ENCODE data around the gene POLR3GL. TPM values are rescaled to one million over a fixed set of nuclear protein-coding genes. Genes with fewer than 3 reads are reported as not detected.
A peak's percentile ranks its signal among the peaks of the same experiment; 100 is the strongest.

Gene POLR3GL
- total RNA-seq, 5 donors from 2014 or later (not counting 1 experiment from before 2014, with no cell fraction given): 30.9 to 41.7 (median 38.3) TPM

- DNase-seq (peak in 19 of 35 experiments; percentile 10 to 60 (median 33)), ATAC-seq (replicated peaks in 1 of 4) (no peak)
- CTCF ChIA-PET: interaction anchor here in 1 of 2 donors (1.0 kb wide), 1 partner anchor 18 kb away, joined by 5 read pairs; no protein-coding TSS in a partner anchor
- no peaks in the 10 kb centered on the region for H3K9me3 Mint-ChIP-seq
- Histone ChIP-seq H3K27ac (ENCODE audit: low read length) (peak overlapping the region; percentile 74), H3K27me3 (replicated peaks in 1 of 2; ENCODE audit: control insufficient read depth in 2 of 2, extremely low read depth in 1 of 2, insufficient read depth in 2 of 2, low read length in 1 of 2) (no peaks in the 10 kb centered on the region), H3K4me1 (ENCODE audit: control insufficient read depth in 1 of 2, extremely low read depth in 1 of 2, insufficient read depth in 2 of 2, low read length in 2 of 2) (peaks cover 44 to 60% of the 10 kb centered on the region in 2 experiments), H3K36me3 (ENCODE audit: control insufficient read depth in 2 of 2, extremely low read depth in 1 of 2, insufficient read depth in 1 of 2, low read length in 1 of 2) (no peaks in the 10 kb centered on the region), H3K4me3 (ENCODE audit: control insufficient read depth in 1 of 2, extremely low read depth in 1 of 2, low read length in 1 of 2) (peak overlapping the region; percentile 78 to 90), H3K9me3 (no peaks in the 10 kb centered on the region)
- WGBS (ENCODE audit: insufficient coverage): under 1% methylated on average over 41 of the region's 57 CpGs
- H3K4me3 Mint-ChIP-seq: peak overlapping the region; percentile 88 to 93 (median 92)
- no peaks in the 10 kb centered on the region for H3K36me3 Mint-ChIP-seq
- peaks cover 56 to 76% (median 69%) of the 10 kb centered on the region in 3 donors for H3K4me1 Mint-ChIP-seq
- H3K27ac Mint-ChIP-seq: peak overlapping the region; percentile 87 to 95
- no peaks in the 10 kb centered on the region for H3K27me3 Mint-ChIP-seq
- POLR2A ChIA-PET: no interaction called here
Observed at GRCh38 chr1:145961425-145962156, 2.9 kb upstream of the POLR3GL start.

- POLR2A ChIA-PET: interaction anchor here (0.5 to 2.2 kb wide), 5 partner anchors 33 to 90 kb away, joined by 3 to 19 read pairs (median 5); partner anchors contain the start of gene RBM8A (in 1 of the 2)
- CTCF ChIA-PET: interaction anchor here (0.5 to 3.8 kb wide), 6 partner anchors 17 to 74 kb away, joined by 4 to 15 read pairs (median 5); no protein-coding TSS in a partner anchor
- H3K9me3 ChIP-seq: no peaks in the 10 kb centered on the region
- Mint-ChIP-seq H3K27ac (peak overlapping the region; percentile 94 to 99), H3K27me3 (no peaks in the 10 kb centered on the region), H3K4me3 (peak overlapping the region; percentile 88 to 95 (median 93)), H3K9me3 (no peaks in the 10 kb centered on the region), H3K36me3 (peaks cover 1% of the 10 kb centered on the region), H3K4me1 (peaks cover 57 to 72% (median 69%) of the 10 kb centered on the region in 3 donors)
- H3K27ac ChIP-seq (ENCODE audit: low read length): peak overlapping the region; percentile 70
- H3K4me3 ChIP-seq (ENCODE audit: control insufficient read depth in 1 of 2, extremely low read depth in 1 of 2, low read length in 1 of 2): peak overlapping the region; percentile 78 to 90
- DNase-seq (peak in 7 of 35 experiments; percentile 14 to 60 (median 24)), ATAC-seq (replicated peaks in 1 of 4) (no peak)
- no peaks in the 10 kb centered on the region for H3K27me3 ChIP-seq (replicated peaks in 1 of 2; ENCODE audit: control insufficient read depth in 2 of 2, extremely low read depth in 1 of 2, insufficient read depth in 2 of 2, low read length in 1 of 2)
- 3% methylated on average over 11 of the region's 36 CpGs for WGBS (ENCODE audit: insufficient coverage)
- H3K4me1 ChIP-seq (ENCODE audit: control insufficient read depth in 1 of 2, extremely low read depth in 1 of 2, insufficient read depth in 2 of 2, low read length in 2 of 2): peaks cover 43 to 57% of the 10 kb centered on the region in 2 experiments
- H3K36me3 ChIP-seq (ENCODE audit: control insufficient read depth in 2 of 2, extremely low read depth in 1 of 2, insufficient read depth in 1 of 2, low read length in 1 of 2): no peaks in the 10 kb centered on the region
Observed at GRCh38 chr1:145962157-145963102, 2.1 kb upstream of the POLR3GL start.

- Histone ChIP-seq H3K4me3 (ENCODE audit: control insufficient read depth in 1 of 2, extremely low read depth in 1 of 2, low read length in 1 of 2) (peak overlapping the region; percentile 78 to 89), H3K9me3 (no peaks in the 10 kb centered on the region), H3K4me1 (ENCODE audit: control insufficient read depth in 1 of 2, extremely low read depth in 1 of 2, insufficient read depth in 2 of 2, low read length in 2 of 2) (peaks cover 39 to 54% of the 10 kb centered on the region in 2 experiments), H3K27me3 (replicated peaks in 1 of 2; ENCODE audit: control insufficient read depth in 2 of 2, extremely low read depth in 1 of 2, insufficient read depth in 2 of 2, low read length in 1 of 2) (no peaks in the 10 kb centered on the region), H3K27ac (ENCODE audit: low read length) (peak overlapping the region; percentile 70), H3K36me3 (ENCODE audit: control insufficient read depth in 2 of 2, extremely low read depth in 1 of 2, insufficient read depth in 1 of 2, low read length in 1 of 2) (no peaks in the 10 kb centered on the region)
- WGBS (ENCODE audit: insufficient coverage): 12% methylated on average over 2 of the region's 5 CpGs
- ATAC-seq (replicated peaks in 1 of 4) (no peak), DNase-seq (no peak)
- H3K4me3 Mint-ChIP-seq: peak overlapping the region; percentile 88 to 95 (median 92)
- H3K9me3 Mint-ChIP-seq: no peaks in the 10 kb centered on the region
- H3K36me3 Mint-ChIP-seq: peaks cover 8% of the 10 kb centered on the region
- H3K4me1 Mint-ChIP-seq: peaks cover 59 to 74% (median 74%) of the 10 kb centered on the region in 3 donors
- peak overlapping the region; percentile 94 to 99 for H3K27ac Mint-ChIP-seq
- H3K27me3 Mint-ChIP-seq: no peaks in the 10 kb centered on the region
- ChIA-PET POLR2A (interaction anchor here (0.6 to 2.2 kb wide), 4 partner anchors 16 to 36 kb away, joined by 3 to 19 read pairs (median 6); partner anchors contain the start of genes RBM8A (in 1 of the 2) and TXNIP (in 1 of the 2)), CTCF (interaction anchor here (0.6 to 3.8 kb wide), 11 partner anchors 9 to 118 kb away, joined by 3 to 23 read pairs (median 7); partner anchors contain the start of genes RBM8A (in 2 of the 2), ITGA10 (in 1 of the 2) and NUDT17 (in 1 of the 2))
Observed at GRCh38 chr1:145963265-145964019, 1.0 kb upstream of the POLR3GL start.

GRCh38 chr1:145965119-145965744 lies 742 bp downstream of the POLR3GL start:
- Mint-ChIP-seq H3K27ac (peak overlapping the region; percentile 94 to 99), H3K27me3 (no peaks in the 10 kb centered on the region), H3K9me3 (no peaks in the 10 kb centered on the region), H3K36me3 (peaks cover 8% of the 10 kb centered on the region), H3K4me3 (peak overlapping the region; percentile 88 to 95 (median 92)), H3K4me1 (peaks cover 46 to 65% (median 62%) of the 10 kb centered on the region in 3 donors)
- Histone ChIP-seq H3K9me3 (no peaks in the 10 kb centered on the region), H3K4me3 (ENCODE audit: control insufficient read depth in 1 of 2, extremely low read depth in 1 of 2, low read length in 1 of 2) (peak overlapping the region; percentile 78 to 89), H3K27ac (ENCODE audit: low read length) (peak overlapping the region; percentile 70), H3K4me1 (ENCODE audit: control insufficient read depth in 1 of 2, extremely low read depth in 1 of 2, insufficient read depth in 2 of 2, low read length in 2 of 2) (peaks cover 27 to 45% of the 10 kb centered on the region in 2 experiments), H3K27me3 (replicated peaks in 1 of 2; ENCODE audit: control insufficient read depth in 2 of 2, extremely low read depth in 1 of 2, insufficient read depth in 2 of 2, low read length in 1 of 2) (no peaks in the 10 kb centered on the region), H3K36me3 (ENCODE audit: control insufficient read depth in 2 of 2, extremely low read depth in 1 of 2, insufficient read depth in 1 of 2, low read length in 1 of 2) (no peaks in the 10 kb centered on the region)
- ATAC-seq (replicated peaks in 1 of 4) (no peak), DNase-seq (no peak)
- ChIA-PET POLR2A (interaction anchor here (0.6 to 2.2 kb wide), 10 partner anchors 9 to 67 kb away, joined by 3 to 19 read pairs (median 4); partner anchors contain the start of gene RBM8A (in 1 of the 2)), CTCF (interaction anchor here (0.6 to 3.8 kb wide), 12 partner anchors 12 to 119 kb away, joined by 3 to 23 read pairs (median 9); partner anchors contain the start of genes RBM8A (in 2 of the 2), ITGA10 (in 1 of the 2) and NUDT17 (in 1 of the 2))
- no CpG with 5 or more reads among the region's 5 CpGs for WGBS (ENCODE audit: insufficient coverage)

- H3K4me1 Mint-ChIP-seq: peaks cover 45 to 56% (median 48%) of the 10 kb centered on the region in 3 donors
- H3K27me3 Mint-ChIP-seq: no peaks in the 10 kb centered on the region
- H3K4me1 ChIP-seq (ENCODE audit: control insufficient read depth in 1 of 2, extremely low read depth in 1 of 2, insufficient read depth in 2 of 2, low read length in 2 of 2): peaks cover 22 to 25% of the 10 kb centered on the region in 2 experiments
- H3K27ac ChIP-seq (ENCODE audit: low read length): no peak overlapping the region
- H3K4me3 Mint-ChIP-seq: peak overlapping the region in 1 of 3 donors; percentile 23
- POLR2A ChIA-PET: interaction anchor here (0.6 to 1.2 kb wide), 3 partner anchors 10 to 23 kb away, joined by 3 to 8 read pairs (median 5); no protein-coding TSS in a partner anchor
- peak overlapping the region in 1 of 2 donors; percentile 39 for H3K27ac Mint-ChIP-seq
- no peaks in the 10 kb centered on the region for H3K9me3 ChIP-seq
- ATAC-seq (replicated peaks in 1 of 4) (no peak), DNase-seq (no peak)
- peaks cover 12% of the 10 kb centered on the region for H3K36me3 Mint-ChIP-seq
- H3K36me3 ChIP-seq (ENCODE audit: control insufficient read depth in 2 of 2, extremely low read depth in 1 of 2, insufficient read depth in 1 of 2, low read length in 1 of 2): no peaks in the 10 kb centered on the region
- H3K27me3 ChIP-seq (replicated peaks in 1 of 2; ENCODE audit: control insufficient read depth in 2 of 2, extremely low read depth in 1 of 2, insufficient read depth in 2 of 2, low read length in 1 of 2): no peaks in the 10 kb centered on the region
- CTCF ChIA-PET: interaction anchor here (0.7 to 1.0 kb wide), 2 partner anchors 9 to 37 kb away, joined by 3 to 4 read pairs; partner anchors contain the start of gene LIX1L (in 1 of the 2)
- H3K4me3 ChIP-seq (ENCODE audit: control insufficient read depth in 1 of 2, extremely low read depth in 1 of 2, low read length in 1 of 2): no peak overlapping the region
- WGBS (ENCODE audit: insufficient coverage): 100% methylated on average over 1 of the region's 2 CpGs
- no peaks in the 10 kb centered on the region for H3K9me3 Mint-ChIP-seq
Observed at GRCh38 chr1:145967288-145967687, 2.8 kb downstream of the POLR3GL start.
